Type B pancreatic cell (in vitro differentiated cells): ENCODE results near the gene RRP36. TPM values are rescaled to one million over a fixed set of nuclear protein-coding genes. Genes with fewer than 3 reads are reported as not detected.
"Not testable (repeated sequence)": the region's sequence is repeated elsewhere in the genome, so short reads cannot be mapped to it uniquely, and the experiment has no call there.

ENCODE experiments used
- DNase-seq: peaks from one replicate; pipeline ENCODE4 v3.0.0; 2021; ENCODE audit warnings: mixed read lengths; ENCODE audit not compliant: unreplicated experiment; ENCODE audit errors: extremely low spot score
- H3K27ac Mint-ChIP-seq: 2 replicates; pipeline ENCODE4 v1.8.0; 2021; ENCODE audit warnings: mild to moderate bottlenecking, mixed read lengths
- H3K27me3 Mint-ChIP-seq: 2 replicates; pipeline ENCODE4 v1.8.0; 2021; ENCODE audit warnings: mixed read lengths
- H3K36me3 Mint-ChIP-seq: 2 replicates; pipeline ENCODE4 v1.8.0; 2021; ENCODE audit warnings: mixed read lengths
- H3K4me1 Mint-ChIP-seq: one replicate; pipeline ENCODE4 v1.8.0; 2021; ENCODE audit warnings: mixed read lengths; ENCODE audit not compliant: unreplicated experiment
- H3K4me3 Mint-ChIP-seq: 2 replicates; pipeline ENCODE4 v1.8.0; 2021; ENCODE audit warnings: mild to moderate bottlenecking, mixed read lengths
- H3K9me3 Mint-ChIP-seq: 2 replicates; pipeline ENCODE4 v1.8.0; 2021; ENCODE audit warnings: mixed read lengths
- total RNA-seq: library from RNA; stranded (reverse); gene quantifications from 2 replicates; pipeline ENCODE4 v1.2.1, GENCODE V29; 2021; ENCODE audit warnings: low replicate concordance
- TF ChIP-seq, protein P1 (sequence below): fragments of 200-600 bp; sonication (generic); conservative IDR thresholded peaks from 2 replicates; pipeline ENCODE4 v1.5.0; 2021; ENCODE audit warnings: antibody characterized with exemption, mild to moderate bottlenecking

Gene RRP36
- total RNA-seq, 1 donor from 2014 or later: 56.7 TPM

DNA sequence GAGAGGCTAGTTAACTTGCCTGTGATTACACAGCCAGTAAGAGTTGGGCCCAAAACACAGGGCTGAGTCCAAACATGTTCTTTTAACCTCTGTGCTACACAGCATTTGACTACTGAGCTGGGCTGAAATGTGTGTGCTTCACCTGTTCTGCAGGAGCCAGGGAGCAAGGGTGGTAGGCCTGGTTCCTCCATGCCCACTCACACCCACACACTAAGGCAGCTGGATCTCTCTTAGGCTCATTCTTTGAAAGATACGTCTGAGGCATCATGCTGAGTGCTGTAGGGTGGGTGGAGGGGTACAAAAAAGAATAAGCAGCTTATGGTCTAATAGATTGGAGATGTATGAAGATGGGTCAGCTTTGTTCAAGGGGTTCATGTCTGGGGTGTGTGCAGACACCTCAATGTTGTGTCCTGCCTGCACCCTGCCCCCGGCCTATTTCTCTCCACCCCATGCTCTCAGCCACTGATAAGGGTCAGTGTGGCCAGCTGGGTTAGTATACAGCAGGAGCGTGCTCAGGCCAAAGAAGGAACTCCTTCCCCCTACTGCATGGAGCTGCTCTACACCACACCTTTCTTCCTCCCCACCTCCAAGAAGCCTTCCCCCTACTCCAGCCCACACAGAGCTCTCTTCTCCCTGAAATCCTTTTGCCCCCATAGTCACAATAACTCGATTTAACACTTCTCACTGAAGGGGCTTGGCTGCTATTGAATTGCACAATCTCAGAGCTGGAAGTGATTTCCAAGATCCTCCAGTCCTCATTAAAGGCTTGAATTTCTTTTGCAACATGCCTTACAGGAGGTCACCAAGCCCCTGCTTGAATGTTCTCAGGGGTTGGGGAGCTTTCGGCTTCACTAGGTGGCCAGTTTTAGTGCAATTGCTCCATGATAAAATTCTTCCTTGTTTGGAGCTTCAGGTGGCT lies 33.6 kb upstream of the RRP36 start:
- no peak for DNase-seq
- Mint-ChIP-seq H3K36me3 (peaks cover 9% of the 10 kb centered on the region), H3K27ac (peak overlapping the region; percentile 7), H3K4me1 (peaks cover 36% of the 10 kb centered on the region), H3K4me3 (peak overlapping the region; percentile 3), H3K9me3 (no peaks in the 10 kb centered on the region), H3K27me3 (no peaks in the 10 kb centered on the region)
- TF ChIP-seq, protein P1, sequence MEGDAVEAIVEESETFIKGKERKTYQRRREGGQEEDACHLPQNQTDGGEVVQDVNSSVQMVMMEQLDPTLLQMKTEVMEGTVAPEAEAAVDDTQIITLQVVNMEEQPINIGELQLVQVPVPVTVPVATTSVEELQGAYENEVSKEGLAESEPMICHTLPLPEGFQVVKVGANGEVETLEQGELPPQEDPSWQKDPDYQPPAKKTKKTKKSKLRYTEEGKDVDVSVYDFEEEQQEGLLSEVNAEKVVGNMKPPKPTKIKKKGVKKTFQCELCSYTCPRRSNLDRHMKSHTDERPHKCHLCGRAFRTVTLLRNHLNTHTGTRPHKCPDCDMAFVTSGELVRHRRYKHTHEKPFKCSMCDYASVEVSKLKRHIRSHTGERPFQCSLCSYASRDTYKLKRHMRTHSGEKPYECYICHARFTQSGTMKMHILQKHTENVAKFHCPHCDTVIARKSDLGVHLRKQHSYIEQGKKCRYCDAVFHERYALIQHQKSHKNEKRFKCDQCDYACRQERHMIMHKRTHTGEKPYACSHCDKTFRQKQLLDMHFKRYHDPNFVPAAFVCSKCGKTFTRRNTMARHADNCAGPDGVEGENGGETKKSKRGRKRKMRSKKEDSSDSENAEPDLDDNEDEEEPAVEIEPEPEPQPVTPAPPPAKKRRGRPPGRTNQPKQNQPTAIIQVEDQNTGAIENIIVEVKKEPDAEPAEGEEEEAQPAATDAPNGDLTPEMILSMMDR: no peak

DNA sequence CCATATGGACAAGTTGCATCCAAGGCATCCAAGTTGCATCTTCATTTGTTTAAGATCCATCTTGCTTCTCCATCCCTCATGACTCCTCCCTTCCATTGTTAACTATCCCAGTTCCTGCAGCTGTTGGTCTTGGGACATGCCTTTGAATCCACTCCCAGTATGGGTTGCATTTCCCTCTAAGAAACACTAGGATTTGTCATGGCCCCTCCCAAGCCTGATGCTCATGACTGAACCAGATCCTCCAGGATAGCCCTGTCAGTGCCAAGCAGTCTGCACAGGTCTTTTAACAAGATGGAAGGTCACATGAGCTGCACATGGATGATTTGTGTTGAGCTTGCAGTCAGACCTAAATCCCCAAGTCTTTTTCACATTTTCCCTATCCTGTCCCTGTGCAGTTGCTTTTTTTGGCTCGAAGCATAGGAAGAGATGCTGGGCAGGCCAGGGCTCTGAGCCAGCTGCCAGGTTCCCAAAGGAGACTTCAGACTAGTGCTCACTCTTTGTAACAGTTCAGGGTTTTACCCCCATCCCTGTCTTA lies 32.9 kb upstream of the RRP36 start:
- Mint-ChIP-seq H3K27ac (peak overlapping the region; percentile 7), H3K36me3 (peaks cover 9% of the 10 kb centered on the region), H3K9me3 (no peaks in the 10 kb centered on the region), H3K4me3 (peak overlapping the region; percentile 3), H3K27me3 (no peaks in the 10 kb centered on the region), H3K4me1 (peaks cover 36% of the 10 kb centered on the region)
- TF ChIP-seq, protein P1: no peak
- DNase-seq: no peak

DNA sequence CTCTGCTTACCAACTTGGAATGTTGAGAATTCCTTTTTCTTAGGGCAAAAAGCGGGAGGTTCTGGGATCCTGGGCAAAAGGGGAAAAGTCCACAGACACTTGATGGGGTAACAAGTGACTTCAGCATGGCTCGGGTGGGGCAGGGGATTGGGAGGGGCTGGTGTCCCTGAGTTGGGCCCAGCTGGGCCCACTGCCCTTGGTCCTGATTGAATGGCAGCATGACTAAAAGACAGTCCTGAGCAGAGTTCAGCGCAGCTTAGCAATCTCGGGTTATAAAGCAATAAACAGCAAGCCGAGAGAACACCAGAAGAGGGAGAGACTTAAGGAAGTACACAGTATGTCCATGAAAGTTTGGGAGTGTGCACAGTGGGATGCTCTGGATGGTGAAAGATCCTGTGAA lies 31.5 kb upstream of the RRP36 start:
- no peak overlapping the region for H3K4me3 Mint-ChIP-seq
- peaks cover 28% of the 10 kb centered on the region for H3K4me1 Mint-ChIP-seq
- no peak for DNase-seq
- no peaks in the 10 kb centered on the region for H3K9me3 Mint-ChIP-seq
- TF ChIP-seq, protein P1: no peak
- H3K36me3 Mint-ChIP-seq: peaks cover 9% of the 10 kb centered on the region
- no peak overlapping the region for H3K27ac Mint-ChIP-seq
- H3K27me3 Mint-ChIP-seq: no peaks in the 10 kb centered on the region

DNA sequence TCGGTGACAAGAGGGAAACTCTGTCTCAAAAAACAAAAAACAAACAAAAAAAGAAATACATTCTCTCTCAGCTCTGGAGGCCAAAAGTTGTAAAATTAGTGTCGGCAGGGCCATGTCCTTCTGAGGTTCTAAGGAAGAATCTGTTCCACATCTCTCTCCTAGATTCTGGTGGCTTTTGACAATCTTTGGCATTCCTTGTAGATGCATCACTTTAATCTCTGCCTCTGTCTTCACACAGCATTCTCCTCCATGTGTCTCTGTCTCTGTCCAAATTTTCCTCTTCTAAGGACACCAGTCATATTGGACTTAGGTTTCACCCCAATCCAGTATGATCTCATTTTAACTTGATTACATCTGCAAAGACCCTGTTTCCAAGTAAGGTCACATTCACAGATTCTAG lies 28.0 kb upstream of the RRP36 start:
- no peaks in the 10 kb centered on the region for H3K27me3 Mint-ChIP-seq
- peaks cover 8% of the 10 kb centered on the region for H3K36me3 Mint-ChIP-seq
- no peak overlapping the region for H3K4me3 Mint-ChIP-seq
- TF ChIP-seq, protein P1: no peak
- H3K27ac Mint-ChIP-seq: no peak overlapping the region
- H3K9me3 Mint-ChIP-seq: no peaks in the 10 kb centered on the region
- peaks cover 8% of the 10 kb centered on the region for H3K4me1 Mint-ChIP-seq
- no peak for DNase-seq

DNA sequence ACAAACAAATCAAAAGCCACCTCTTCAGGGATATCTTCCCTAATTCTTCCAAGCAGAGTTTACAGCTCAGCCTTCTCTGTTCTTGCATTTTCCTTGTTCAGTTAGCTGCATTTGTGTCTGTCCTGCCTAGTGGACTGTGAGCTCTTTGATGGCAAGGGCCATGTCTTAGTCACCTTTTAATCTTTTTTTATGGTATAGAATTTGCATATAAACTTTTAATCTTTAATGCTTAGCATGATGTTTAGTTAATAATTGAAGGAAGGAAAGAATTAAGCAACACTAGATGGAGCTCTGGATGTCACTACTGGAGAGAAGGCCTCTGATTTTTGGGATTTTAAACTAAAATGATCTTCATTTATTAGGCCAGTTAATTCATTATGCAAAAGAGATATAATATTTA lies 24.9 kb upstream of the RRP36 start:
- no peak for DNase-seq
- H3K27ac Mint-ChIP-seq: no peak overlapping the region
- no peak overlapping the region for H3K4me3 Mint-ChIP-seq
- TF ChIP-seq, protein P1: no peak
- H3K27me3 Mint-ChIP-seq: no peaks in the 10 kb centered on the region
- peaks cover 3% of the 10 kb centered on the region for H3K36me3 Mint-ChIP-seq
- peaks cover 3% of the 10 kb centered on the region for H3K4me1 Mint-ChIP-seq
- H3K9me3 Mint-ChIP-seq: no peaks in the 10 kb centered on the region

DNA sequence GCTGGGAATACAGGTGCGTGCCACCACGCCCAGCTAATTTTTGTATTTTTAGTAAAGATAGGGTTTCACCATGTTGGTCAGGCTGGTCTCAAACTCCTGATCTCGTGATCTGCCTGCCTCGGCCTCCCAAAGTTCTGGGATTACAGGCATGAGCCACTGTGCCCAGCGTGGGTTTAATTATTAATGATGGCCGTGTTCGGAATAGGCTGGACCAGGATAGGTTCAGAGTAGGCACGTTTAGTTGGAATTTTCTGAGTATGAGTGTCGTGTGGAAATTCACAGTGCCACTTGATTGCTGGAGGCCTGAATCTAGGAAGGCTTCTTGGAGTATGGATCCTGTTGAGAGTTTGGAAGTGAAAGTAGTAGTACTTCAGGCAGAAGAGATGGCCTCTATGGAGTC lies 23.2 kb upstream of the RRP36 start:
- not testable (repeated sequence) for H3K9me3 Mint-ChIP-seq, H3K4me1 Mint-ChIP-seq, DNase-seq, H3K27me3 Mint-ChIP-seq, H3K27ac Mint-ChIP-seq, H3K36me3 Mint-ChIP-seq, H3K4me3 Mint-ChIP-seq
